ENCODE measurements around the gene PLSCR5. TPM values are rescaled to one million over a fixed set of nuclear protein-coding genes. Genes with fewer than 3 reads are reported as not detected.

PLSCR5 gene
- total RNA-seq, 4 donors from 2014 or later: not detected

GRCh38 chr3:146621723-146622122 is 16.6 kb upstream of the PLSCR5 start:
- ATAC-seq (ENCODE audit: low FRiP score): no peak
- TF ChIP-seq CTCF (IDR thresholded peaks at IDR 0.05): no peak
- no peak for DNase-seq (ENCODE audit: low spot score)

- no peak for ATAC-seq (ENCODE audit: low FRiP score)
- no peak for TF ChIP-seq CTCF (IDR thresholded peaks at IDR 0.05)
Observed at GRCh38 chr3:146612015-146612414, 6.9 kb upstream of the PLSCR5 start.

GRCh38 chr3:146611096-146611495 is 6.0 kb upstream of the PLSCR5 start:
- no peak for TF ChIP-seq CTCF (IDR thresholded peaks at IDR 0.05)
- ATAC-seq (ENCODE audit: low FRiP score): no peak
- no peak for DNase-seq (ENCODE audit: low spot score)

More at GRCh38 chr3:146612015-146612414, 6.9 kb upstream of the PLSCR5 start:
- DNase-seq (ENCODE audit: low spot score): no peak

- no peak for ATAC-seq (ENCODE audit: low FRiP score)
- no peak for TF ChIP-seq CTCF (IDR thresholded peaks at IDR 0.05)
- DNase-seq (ENCODE audit: low spot score): no peak
Observed at GRCh38 chr3:146598535-146598934, 6.6 kb downstream of the PLSCR5 start.

GRCh38 chr3:146594843-146595482 is 10.2 kb downstream of the PLSCR5 start:
- DNase-seq (ENCODE audit: low spot score): no peak
- ATAC-seq (ENCODE audit: low FRiP score): no peak
- no peak for TF ChIP-seq CTCF (IDR thresholded peaks at IDR 0.05)

- no peak for DNase-seq (ENCODE audit: low spot score)
- no peak for ATAC-seq (ENCODE audit: low FRiP score)
- TF ChIP-seq CTCF (IDR thresholded peaks at IDR 0.05): no peak
Observed at GRCh38 chr3:146593776-146594175, 11.4 kb downstream of the PLSCR5 start.

GRCh38 chr3:146590521-146590920 is 14.6 kb downstream of the PLSCR5 start:
- DNase-seq (ENCODE audit: low spot score): no peak
- ATAC-seq (ENCODE audit: low FRiP score): no peak

More at GRCh38 chr3:146590521-146590920, 14.6 kb downstream of the PLSCR5 start:
- no peak for TF ChIP-seq CTCF (IDR thresholded peaks at IDR 0.05)

All from omental fat pad (tissue), 4 donors.